Uterus (tissue), 4 donors: ENCODE measurements around the gene PEAR1. TPM values are rescaled to one million over a fixed set of nuclear protein-coding genes. Genes with fewer than 3 reads are reported as not detected.

Experiments
- DNase-seq, 2 donors: peaks; one replicate each; pipeline ENCODE4 v3.0.0-alpha.2; 2019 to 2020
- H3K27ac ChIP-seq, 2 donors: fragments of 200-600 bp; sonication (generic); 1 replicate in 1 of 2; 2 replicates in 1 of 2; pipeline ENCODE4 v1.5.1; 2016 to 2018
- H3K27me3 ChIP-seq, 2 donors: fragments of 200-600 bp; sonication (generic); one replicate each; pipeline ENCODE4 v1.5.1; 2018 to 2019; ENCODE audit warnings: control low read depth in 1 of 2
- H3K36me3 ChIP-seq, 2 donors: fragments of 200-600 bp; sonication (generic); one replicate each; pipeline ENCODE4 v1.5.1; 2019; ENCODE audit warnings: control low read depth in 1 of 2
- H3K4me1 ChIP-seq, 2 donors: fragments of 200-600 bp; sonication (generic); one replicate each; pipeline ENCODE4 v1.5.1; 2018 to 2019; ENCODE audit warnings: control low read depth in 1 of 2
- H3K4me3 ChIP-seq, 2 donors: fragments of 200-600 bp; sonication (generic); 1 replicate in 1 of 2; 2 replicates in 1 of 2; pipeline ENCODE4 v1.5.1; 2018 to 2019; ENCODE audit warnings: mild to moderate bottlenecking in 1 of 2
- H3K9me3 ChIP-seq, 2 donors: fragments of 200-600 bp; sonication (generic); one replicate each; pipeline ENCODE4 v1.5.1; 2019; ENCODE audit warnings: control low read depth in 1 of 2
- POLR2A ChIP-seq, 2 donors: fragments of 450-650 bp; IDR thresholded peaks; one replicate each; pipeline ENCODE4 v1.6.1; 2016; ENCODE audit warnings: antibody characterized with exemption in 2 of 2, mild to moderate bottlenecking in 1 of 2, moderate library complexity in 1 of 2
- intact Hi-C: fragments of 100-400 bp; cut with DNase I; formaldehyde crosslinking; loops from one replicate; pipeline ENCODE4 v1.15.1; 2023; ENCODE audit warnings: low total_unique reads
- total RNA-seq, 4 donors: library from RNA; depleted of rRNA in 3 of 4; stranded (reverse); fragments of >200 nt in 3 of 4; gene quantifications; one replicate each; pipeline versions ENCODE4 v1.1.0 to v1.2.4, GENCODE V29; 2014 to 2023
- TF ChIP-seq, protein P1 (sequence below), 4 experiments: fragments of 200-600 bp in 2 of 4; fragments of 450-650 bp in 2 of 4; sonication (generic) in 2 of 4; IDR thresholded peaks; one replicate each; pipeline ENCODE4 v1.5.1; 2016 to 2019; ENCODE audit warnings: antibody characterized with exemption in 4 of 4, mild to moderate bottlenecking in 2 of 4, moderate library complexity in 1 of 4
- donor health status: DM: yes; HTN: yes; CAD: no.

Gene PEAR1
- total RNA-seq, 4 donors from 2014 or later: 7.4 to 41.8 (median 17.9) TPM

DNA sequence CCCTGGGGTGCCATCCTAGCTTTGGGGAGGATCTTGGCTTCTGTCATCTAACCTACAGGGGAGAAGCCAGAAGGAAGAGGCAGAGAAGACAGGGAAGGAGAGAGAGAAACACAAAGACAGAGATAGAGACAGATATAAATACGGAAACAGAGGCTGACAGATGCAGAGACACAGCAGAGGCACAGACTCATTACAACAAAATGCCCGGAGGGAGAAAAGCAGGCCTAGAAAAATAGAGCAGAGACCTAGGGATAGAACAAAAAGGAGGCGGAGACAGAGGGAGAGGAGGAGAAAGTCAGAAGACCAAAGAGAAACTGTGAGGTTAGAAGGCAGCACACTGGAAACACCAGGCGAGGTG is 1.9 kb downstream of the PEAR1 start:
- H3K4me1 ChIP-seq: peaks cover 0 to 17% of the 10 kb centered on the region in 2 donors
- H3K27me3 ChIP-seq: peaks cover 0 to 4% of the 10 kb centered on the region in 2 donors
- TF ChIP-seq POLR2A (IDR thresholded peaks at IDR 0.05): no peak
- TF ChIP-seq, protein P1, sequence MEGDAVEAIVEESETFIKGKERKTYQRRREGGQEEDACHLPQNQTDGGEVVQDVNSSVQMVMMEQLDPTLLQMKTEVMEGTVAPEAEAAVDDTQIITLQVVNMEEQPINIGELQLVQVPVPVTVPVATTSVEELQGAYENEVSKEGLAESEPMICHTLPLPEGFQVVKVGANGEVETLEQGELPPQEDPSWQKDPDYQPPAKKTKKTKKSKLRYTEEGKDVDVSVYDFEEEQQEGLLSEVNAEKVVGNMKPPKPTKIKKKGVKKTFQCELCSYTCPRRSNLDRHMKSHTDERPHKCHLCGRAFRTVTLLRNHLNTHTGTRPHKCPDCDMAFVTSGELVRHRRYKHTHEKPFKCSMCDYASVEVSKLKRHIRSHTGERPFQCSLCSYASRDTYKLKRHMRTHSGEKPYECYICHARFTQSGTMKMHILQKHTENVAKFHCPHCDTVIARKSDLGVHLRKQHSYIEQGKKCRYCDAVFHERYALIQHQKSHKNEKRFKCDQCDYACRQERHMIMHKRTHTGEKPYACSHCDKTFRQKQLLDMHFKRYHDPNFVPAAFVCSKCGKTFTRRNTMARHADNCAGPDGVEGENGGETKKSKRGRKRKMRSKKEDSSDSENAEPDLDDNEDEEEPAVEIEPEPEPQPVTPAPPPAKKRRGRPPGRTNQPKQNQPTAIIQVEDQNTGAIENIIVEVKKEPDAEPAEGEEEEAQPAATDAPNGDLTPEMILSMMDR (IDR thresholded peaks at IDR 0.05): no peak
- H3K4me3 ChIP-seq: no peak overlapping the region
- peak overlapping the region; percentile 90 to 97 for H3K27ac ChIP-seq
- H3K36me3 ChIP-seq: no peaks in the 10 kb centered on the region
- no peak for DNase-seq
- intact Hi-C loops: no loop called here
- no peaks in the 10 kb centered on the region for H3K9me3 ChIP-seq

DNA sequence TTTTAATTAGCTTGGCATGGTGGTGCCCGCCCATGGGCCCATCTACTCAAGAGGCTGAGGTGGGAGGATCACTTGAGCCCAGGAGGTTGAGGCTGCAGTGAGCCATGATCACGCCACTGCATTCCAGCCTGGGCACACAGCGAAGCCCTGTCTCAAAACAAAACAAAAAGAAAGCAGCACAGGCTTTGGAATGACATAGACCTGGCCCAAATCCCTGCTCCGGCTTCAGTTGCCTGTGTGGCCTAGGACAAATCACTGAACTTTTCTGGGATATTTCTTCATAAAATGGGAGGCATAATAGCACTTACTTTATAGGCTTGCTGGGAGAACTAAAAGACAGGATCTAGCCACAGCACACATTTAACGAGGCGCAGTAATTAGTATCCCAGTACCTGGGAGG is 2.4 kb downstream of the PEAR1 start:
- Histone ChIP-seq H3K27me3 (peaks cover 0 to 4% of the 10 kb centered on the region in 2 donors), H3K9me3 (no peaks in the 10 kb centered on the region), H3K4me1 (peaks cover 0 to 17% of the 10 kb centered on the region in 2 donors), H3K27ac (peak overlapping the region; percentile 90 to 97), H3K4me3 (no peak overlapping the region), H3K36me3 (no peaks in the 10 kb centered on the region)
- TF ChIP-seq, protein P1 (IDR thresholded peaks at IDR 0.05): no peak
- no peak for TF ChIP-seq POLR2A (IDR thresholded peaks at IDR 0.05)
- no peak for DNase-seq
- intact Hi-C loops: no loop called here

DNA sequence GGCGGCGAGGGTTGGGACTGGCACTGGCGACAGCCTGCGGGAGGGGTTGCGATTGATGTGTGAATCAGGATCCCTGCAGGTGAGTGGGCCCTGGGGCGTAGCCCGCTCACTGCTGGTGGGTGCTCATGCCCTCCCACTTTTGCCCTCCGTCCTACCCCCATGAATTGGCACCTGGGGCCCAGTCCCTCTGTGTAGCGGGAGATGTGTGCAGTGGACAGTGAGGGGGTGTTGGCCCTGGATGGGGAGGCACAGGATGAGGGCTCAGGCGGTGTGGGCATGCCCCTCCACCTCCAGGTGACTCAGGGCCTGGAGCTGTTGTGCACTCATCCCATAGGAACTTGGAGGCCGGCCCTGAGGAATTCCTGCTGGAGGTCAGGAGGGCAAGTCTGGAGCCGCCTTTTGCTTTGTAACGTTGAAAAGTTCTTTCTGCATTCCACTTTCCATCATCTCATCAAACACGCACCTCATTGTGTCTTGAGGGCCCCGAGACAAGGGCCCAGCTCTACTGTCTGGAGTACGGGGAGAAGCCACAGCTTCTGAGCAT is 3.0 kb downstream of the PEAR1 start:
- no peak overlapping the region for H3K4me3 ChIP-seq
- no peaks in the 10 kb centered on the region for H3K9me3 ChIP-seq
- H3K4me1 ChIP-seq: peaks cover 0 to 17% of the 10 kb centered on the region in 2 donors
- TF ChIP-seq, protein P1 (IDR thresholded peaks at IDR 0.05): no peak
- no peak for TF ChIP-seq POLR2A (IDR thresholded peaks at IDR 0.05)
- intact Hi-C loops: no loop called here
- no peaks in the 10 kb centered on the region for H3K36me3 ChIP-seq
- peak; percentile 48 to 68 for DNase-seq
- peaks cover 0 to 4% of the 10 kb centered on the region in 2 donors for H3K27me3 ChIP-seq
- peak overlapping the region; percentile 90 to 97 for H3K27ac ChIP-seq

DNA sequence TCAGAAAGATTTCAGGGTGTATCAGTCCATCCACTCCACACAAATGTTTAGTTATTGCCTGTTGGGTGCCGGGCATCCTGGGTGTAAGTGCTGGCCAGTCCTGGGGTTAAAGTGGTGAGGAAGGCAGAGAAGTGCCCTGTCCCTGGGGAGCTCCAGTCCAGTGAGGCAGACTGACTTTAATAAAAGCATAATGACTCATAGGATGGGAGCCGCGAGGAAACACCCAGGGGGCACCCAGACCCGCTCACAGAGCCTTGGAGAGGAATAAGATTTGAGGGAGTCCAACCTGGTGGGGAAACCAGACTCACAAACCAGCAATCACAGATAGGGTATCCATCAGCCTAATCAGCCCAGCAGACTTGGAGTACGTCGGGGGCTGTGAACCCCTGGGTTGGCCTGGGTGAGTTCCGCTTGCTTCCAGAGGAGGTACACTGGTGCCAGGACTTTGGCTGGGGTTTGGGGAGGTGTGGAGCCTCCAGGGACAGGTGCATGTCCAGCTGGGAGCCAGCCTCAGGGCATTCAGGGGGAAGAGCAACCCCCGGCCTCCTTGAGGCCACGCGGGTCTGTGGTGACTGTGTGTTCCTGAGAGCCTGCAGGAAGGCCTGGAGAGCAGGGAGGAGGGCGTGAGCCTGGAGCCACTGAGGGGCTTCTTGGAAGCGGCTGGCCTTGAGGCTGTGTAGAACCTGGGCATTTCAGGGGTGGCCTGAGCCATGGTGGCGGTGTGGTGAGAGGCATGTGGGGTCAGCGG is 3.7 kb downstream of the PEAR1 start:
- H3K4me1 ChIP-seq: peaks cover 0 to 17% of the 10 kb centered on the region in 2 donors
- no peaks in the 10 kb centered on the region for H3K9me3 ChIP-seq
- no peak overlapping the region for H3K4me3 ChIP-seq
- no peaks in the 10 kb centered on the region for H3K36me3 ChIP-seq
- TF ChIP-seq POLR2A (IDR thresholded peaks at IDR 0.05): no peak
- TF ChIP-seq, protein P1 (IDR thresholded peaks at IDR 0.05): no peak
- H3K27ac ChIP-seq: peak overlapping the region; percentile 90 to 97
- intact Hi-C loops: no loop called here
- H3K27me3 ChIP-seq: peaks cover 0 to 4% of the 10 kb centered on the region in 2 donors
- no peak for DNase-seq

DNA sequence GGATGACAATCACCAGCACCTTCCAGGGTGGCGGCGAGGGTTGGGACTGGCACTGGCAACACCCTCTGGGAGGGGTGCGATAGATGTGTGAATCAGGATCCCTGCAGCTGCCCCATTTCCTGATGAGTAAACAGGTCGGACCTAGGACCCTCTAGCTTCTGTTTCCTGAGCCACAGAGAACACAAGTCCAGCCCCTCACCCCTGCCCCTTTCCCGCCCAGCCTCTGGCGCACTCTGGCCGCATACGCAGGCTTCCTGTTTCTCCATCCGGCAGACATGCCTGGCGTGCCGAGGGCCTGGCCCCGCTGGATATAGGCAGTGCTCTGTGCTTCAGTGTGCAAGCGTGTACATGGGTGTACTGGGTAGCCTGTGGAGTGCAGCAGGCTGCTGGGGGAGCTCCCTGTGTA is 4.6 kb downstream of the PEAR1 start:
- Histone ChIP-seq H3K9me3 (no peaks in the 10 kb centered on the region), H3K4me1 (peaks cover 0 to 12% of the 10 kb centered on the region in 2 donors), H3K27ac (peak overlapping the region; percentile 90 to 97), H3K4me3 (no peak overlapping the region), H3K36me3 (no peaks in the 10 kb centered on the region), H3K27me3 (peaks cover 0 to 4% of the 10 kb centered on the region in 2 donors)
- intact Hi-C loops: no loop called here
- TF ChIP-seq, protein P1 (IDR thresholded peaks at IDR 0.05): no peak
- no peak for TF ChIP-seq POLR2A (IDR thresholded peaks at IDR 0.05)
- DNase-seq: peak; percentile 47 to 60
